Measurements from ENCODE around the gene CYP27B1.

The CYP27B1 gene, protein sequence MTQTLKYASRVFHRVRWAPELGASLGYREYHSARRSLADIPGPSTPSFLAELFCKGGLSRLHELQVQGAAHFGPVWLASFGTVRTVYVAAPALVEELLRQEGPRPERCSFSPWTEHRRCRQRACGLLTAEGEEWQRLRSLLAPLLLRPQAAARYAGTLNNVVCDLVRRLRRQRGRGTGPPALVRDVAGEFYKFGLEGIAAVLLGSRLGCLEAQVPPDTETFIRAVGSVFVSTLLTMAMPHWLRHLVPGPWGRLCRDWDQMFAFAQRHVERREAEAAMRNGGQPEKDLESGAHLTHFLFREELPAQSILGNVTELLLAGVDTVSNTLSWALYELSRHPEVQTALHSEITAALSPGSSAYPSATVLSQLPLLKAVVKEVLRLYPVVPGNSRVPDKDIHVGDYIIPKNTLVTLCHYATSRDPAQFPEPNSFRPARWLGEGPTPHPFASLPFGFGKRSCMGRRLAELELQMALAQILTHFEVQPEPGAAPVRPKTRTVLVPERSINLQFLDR

DNA sequence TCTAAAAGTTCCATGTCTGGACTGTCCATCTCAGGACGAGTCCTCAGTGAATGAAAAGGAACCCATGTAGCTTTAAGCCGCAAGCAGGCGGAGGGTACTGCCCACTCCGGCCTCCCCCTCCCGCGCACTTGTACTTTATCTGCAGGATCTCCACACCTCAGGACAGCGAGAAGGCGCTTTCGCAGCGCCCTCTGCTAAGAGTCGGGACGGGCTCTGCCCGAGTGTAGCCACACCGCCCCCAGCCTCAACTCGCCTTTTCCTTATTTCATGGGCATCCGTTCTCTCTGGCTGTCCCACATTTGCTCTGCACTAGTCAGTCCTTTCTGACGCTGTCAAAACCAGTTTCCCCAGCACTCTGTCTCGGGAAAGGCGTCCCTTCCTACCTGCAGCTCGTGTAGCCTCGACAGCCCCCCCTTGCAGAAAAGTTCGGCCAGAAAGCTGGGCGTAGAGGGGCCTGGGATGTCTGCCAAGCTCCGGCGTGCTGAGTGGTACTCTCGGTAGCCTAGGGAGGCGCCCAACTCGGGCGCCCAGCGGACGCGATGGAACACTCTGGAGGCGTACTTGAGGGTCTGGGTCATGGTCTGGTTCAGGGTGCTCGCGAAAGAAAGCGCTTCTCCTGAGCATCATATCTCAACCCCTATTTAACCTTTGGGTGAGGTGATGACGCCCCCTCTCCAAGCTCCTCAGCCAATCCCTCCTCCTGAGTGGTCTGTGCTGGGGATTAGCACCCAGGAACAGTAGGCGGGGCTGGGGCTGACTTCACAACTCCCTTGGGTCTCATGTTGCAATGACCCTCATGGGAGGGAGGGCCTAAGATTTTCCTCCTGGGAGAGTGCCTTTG, at the start of gene CYP27B1:
Gene CYP27B1 (minus strand): TSS at position 615 of the 841 bp plus-strand sequence. CDS start 37 bp downstream, at position 578.
- peak; percentile 37 for DNase-seq

DNA sequence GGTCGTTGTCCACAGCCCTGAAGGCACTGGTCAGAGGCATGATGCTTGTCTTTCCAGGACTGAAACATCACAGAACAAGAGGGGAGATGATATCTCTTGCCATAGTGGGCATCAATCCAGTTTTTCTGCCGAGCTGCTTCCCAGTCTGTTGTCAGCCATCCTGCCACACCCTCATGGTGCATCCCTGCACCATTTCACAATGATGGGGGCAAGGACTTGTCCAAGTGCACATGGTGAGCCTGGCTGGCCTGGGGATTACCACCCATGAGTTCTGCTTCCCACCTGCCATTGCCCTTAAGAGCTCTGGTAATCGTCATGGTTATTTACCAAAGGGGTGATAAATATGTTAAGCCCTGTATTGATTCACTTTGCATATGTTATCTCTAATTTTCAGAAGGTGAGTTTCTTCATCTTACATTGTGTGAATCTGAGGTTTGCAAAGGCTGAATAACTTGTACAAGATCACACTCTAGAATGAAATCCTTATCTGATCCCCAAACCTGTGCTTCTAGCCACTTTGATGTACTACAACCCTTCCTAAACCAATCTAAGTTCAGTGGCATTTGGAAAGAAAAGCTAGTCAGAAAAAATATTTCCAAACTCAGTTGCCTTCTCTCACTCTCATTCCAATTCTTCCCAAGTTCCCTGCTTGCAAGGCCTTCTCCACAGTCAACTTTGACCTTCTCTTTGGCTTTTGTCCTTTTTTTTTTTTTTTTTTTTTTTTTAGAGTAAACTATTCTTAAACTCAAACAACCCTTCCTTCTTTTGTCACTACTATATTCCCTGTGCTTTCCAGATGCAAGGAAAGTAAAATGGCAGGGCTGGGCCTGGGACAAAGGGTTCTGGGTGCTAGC, 49.4 kb upstream of the CYP27B1 start:
- DNase-seq, result no peak

DNA sequence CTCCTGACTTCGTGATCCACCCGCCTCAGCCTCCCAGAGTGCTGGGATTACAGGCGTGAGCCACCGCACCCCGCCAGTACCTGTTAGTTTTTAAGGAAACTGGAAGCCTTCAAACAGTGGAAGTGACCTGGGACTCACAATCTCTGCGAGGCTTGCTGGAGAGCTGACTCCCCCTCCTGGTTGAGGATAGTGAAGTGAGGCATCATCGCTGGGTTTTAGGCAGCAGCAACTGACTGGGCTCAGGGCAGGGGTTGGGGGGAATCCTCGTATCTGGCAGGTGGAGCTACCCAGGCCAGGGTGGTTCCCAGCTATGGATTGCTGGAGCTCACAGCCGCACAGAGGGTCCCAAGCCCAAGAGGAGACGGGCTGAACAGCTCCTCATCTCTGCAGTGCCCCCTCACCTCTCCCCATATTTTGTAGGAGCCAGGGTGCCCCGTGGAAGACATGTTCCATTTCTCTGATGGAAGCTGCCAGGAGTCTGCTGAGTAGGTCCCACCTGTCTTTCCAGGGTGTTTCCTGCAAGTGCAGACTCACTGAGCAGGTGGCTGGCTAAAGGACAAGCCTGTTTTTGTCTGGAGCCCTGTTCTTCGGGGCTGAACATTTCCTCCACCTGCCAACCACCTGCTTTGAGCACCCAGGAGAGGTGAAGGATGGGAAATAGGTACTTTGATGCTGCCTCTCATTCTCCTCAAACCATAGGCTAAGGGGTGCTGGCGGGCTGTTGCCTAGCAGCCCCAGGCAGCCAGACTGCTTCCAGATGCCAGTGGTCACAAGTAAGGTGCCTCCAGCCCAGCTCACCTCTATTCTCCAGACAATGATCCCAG, 48.5 kb upstream of the CYP27B1 start:
- DNase-seq, result no peak

DNA sequence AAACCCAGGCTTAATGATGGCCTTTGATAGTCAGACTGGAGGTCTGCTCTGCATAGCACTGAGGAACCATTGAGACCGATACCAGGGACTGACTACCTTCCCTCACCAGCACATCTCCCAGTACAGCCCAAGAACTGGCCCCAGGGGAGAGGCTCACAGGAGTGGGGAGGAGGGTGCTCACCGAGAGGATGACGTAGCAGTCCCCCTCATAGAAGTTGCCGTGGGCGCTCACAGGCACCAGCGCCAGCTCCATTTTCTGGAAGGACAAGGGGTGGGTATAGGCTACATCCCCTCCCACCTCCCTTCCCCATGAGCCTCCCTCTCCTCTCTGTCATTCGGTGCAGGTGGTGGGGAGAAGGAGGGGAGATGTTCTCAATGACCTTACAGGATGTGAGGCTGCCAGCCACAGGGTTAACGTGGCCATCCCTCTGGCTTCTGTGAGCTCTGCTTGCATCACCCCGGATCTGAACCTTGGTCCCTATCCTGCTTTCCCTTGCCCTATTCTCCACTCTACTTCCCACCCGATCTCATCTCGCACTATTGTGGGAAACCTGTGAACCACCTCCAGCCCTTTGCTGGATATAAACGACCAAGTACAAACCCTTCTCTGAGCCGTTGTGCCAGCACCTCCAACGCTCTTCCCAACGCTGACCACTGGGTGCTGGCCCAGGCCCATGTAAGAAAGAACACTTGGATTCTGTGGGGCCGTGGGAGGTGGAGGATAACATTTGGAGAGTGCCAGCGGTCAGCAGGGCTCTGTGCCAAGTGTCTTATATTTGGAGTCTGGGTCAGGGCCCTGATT, 47.3 kb upstream of the CYP27B1 start:
- DNase-seq, result no peak

DNA sequence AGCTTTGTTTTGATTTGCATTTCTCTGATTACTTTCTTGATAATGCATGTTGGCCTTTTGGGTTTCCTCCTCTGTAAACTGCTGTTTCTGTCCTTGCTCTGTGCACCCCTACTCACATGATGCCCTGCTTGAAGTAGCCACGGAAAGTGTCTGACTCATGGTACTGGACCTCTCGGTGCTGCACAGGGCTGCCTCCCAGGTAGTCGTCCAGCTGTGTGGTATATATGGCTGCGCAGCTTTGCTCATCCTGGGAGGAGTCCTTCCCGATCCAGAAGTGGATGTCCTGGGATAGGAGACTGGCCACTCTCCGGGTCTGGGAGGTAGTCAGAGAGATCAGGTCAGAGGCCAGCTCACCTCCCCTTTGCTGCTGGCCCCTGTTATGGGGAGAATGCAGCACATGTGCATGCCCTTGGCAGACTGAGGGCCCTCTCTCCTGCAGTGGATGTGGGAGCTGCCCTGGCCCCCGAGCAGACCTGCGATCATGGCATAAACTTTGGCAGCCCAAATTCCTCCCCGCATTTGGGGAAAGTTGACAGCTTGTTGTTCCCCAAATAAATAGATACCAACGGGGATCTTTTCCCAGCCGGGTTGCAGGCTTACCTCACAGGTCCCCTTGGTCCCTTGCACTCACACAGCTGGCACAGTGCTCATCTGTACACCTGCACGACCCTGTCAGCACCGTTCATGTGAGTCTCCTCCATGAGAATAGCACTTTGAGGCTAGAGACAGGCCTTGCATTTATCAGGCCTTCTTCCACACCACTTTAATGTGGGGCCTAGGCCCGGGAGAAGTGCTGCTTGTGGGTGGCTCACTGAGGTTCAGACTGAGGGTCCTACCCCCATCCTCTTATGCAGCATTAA, 46.5 kb upstream of the CYP27B1 start:
- no peak for DNase-seq

DNA sequence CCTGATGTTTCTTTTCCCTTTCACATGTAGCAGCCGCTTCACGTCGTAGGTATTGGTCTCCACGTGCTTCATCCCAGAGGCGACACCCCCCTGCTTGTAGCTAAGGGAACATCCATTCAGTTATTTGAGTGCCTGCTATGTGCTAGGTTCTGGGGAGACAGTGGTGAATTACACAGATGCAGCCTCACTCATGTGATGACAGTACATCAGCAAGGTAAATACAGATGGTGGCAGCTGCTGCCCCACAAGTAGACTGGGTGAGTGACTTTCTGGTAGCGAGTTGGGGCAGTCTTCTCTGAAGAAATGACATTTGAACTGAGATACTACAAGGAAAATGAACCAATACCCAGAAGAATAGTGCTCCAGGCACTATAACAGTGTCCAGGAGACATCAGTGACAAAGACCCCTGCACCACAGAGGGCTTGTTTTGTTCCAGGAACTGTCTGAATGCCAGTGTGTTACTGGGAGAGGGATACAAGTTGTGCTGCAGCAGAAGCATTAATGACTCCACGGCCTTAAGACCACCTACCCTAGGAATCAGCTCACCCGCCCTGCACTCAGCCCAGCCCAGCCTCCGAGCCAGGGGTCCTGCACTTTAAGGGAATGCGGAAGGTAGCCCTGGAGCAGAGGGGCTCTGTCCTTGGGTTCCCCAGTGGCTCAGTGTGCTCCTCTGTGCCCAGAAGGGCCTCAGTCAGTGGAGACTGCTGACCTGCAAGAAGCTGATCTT, 44.3 kb upstream of the CYP27B1 start:
- no peak for DNase-seq

DNA sequence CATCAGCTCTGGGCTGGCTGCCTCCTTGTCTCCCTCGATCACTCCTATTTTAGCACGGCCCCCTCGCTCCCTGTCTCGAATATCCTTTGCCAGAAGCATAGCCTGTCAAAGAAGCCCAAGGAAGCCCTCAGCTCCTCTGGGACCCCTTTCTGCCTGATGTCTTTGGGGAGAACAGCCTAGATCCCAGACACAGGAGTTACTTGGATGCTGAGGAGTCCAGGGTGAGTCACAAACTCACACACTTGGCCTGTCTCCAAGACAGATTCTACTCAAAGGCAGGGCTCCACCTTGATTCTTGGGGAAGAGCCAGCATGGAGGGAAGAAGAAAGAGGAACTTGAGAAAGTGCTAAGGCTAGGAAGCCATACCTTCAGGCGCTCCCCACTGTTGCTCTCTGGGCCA, 43.6 kb upstream of the CYP27B1 start:
- DNase-seq, result no peak

DNA sequence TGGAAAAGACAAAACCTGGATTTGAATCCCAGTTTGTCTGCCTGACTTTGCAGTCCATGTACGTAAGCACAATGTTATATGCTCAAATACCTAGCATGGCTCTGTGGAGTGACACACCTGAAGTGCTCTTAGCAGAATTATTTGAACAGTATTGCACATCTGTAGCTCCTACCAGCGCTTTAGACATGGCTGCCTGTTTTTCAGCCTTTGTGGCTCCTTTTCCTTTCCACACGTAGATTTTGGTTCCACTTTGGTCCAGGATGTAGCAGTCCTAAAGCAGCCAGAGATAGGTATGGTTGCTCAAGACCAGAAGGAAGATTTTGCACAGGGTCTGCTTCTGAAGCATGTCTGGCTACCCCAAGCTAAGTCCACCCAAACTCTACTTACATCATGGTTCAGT, 42.5 kb upstream of the CYP27B1 start:
- DNase-seq, result no peak

DNA sequence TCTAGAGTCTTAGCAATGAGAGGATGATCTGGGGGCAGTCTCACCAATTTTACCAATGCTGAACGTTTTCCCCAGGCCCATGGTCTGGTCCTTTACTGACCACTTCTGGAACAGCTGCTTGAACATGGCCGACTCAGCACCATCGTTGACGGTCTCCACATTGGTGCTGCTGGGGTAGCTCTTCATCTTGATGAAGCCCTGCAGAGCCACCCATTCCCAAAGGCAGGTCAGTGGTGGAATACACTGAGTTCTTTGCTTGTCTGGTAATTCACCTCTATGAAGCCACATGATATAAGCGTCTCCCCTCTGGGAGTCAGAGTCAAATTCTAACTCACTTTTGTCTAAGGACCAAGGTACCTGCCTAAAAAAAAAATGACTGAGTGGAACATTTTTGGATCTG, 41.5 kb upstream of the CYP27B1 start:
- DNase-seq, result no peak

DNA sequence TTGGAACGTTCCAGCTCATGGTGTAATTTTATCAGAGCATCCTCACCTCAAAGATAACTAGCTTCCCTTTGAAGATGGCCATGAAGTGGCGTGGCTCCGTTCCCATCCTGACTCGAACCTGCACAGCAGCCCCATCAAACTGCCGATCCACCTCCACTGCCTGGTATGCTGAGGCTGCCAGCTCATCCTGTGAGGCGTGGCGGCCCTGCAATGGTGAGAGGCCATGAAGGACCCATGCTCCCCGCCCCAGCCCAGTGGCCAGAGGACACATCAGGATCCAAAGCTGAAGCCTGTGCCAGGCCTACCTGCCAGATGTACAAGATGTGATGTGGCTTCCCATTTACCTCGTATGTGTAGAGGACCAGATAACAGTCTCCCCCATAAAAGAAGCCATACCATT, 40.4 kb upstream of the CYP27B1 start:
- no peak for DNase-seq

DNA sequence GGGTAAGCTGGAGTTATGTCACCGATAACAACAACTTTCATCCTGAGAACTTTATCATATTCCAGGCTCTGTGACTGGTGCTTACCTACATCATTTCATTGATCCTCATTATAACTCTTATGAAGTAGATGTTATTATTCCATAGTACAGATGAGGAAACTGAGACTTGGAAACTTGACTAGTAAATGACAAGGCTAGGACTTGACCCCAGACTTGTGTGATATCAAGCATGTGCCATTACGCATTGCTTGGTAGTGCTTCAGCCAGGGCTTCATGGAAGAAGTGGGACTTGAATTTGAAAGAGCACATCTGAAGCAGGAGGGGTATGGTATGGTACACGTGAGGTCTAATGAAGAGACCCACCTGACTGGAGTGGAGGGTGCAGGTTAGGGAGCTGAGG, 39.8 kb upstream of the CYP27B1 start:
- DNase-seq, result no peak

DNA sequence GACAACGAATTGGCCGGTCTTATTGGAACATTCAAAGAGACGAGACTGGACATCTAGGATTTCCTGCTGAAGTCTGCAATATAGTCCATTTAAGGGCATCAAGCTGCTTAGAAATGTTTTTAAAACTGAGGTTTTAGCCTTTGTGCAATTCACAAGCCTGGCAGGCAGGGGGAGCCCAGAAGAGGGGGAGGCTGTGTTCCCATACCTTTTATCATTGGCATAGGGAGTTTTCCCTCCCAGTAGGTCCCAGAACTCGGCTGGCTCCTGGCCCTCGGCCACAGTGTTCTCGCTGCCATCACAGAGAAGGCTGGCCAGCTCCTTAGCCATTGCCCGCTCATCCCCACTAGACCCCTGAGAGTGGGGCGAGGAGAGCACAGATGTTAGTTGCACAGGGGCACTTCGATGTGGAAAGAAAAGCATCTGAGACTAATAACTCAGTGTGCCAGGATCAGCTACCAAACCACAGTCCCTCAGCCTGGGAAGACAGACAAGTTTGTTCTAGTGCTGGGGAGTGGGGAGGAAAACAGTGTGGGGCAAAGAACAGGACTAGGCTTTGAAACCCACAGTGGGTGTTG, 36.5 kb upstream of the CYP27B1 start:
- DNase-seq, result peak; percentile 41

DNA sequence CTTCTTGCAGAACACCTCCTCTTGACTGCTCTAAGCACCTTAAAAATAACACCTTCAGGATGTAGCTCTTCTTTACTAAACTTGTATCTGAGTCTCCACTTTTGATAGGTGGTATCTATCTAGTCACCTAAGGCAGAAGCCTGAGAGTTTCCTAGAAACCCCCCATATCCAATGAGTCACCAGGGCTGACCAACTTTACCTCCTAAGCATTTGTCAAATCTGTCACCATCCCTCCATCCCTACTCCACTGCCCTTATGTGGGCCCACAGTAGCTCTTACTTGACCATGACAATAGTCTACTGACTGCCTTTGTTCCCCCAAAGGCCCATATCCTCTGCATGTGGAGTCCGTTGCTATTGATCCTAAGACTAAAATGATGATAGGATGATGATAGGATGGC, 35.7 kb upstream of the CYP27B1 start:
- no peak for DNase-seq

DNA sequence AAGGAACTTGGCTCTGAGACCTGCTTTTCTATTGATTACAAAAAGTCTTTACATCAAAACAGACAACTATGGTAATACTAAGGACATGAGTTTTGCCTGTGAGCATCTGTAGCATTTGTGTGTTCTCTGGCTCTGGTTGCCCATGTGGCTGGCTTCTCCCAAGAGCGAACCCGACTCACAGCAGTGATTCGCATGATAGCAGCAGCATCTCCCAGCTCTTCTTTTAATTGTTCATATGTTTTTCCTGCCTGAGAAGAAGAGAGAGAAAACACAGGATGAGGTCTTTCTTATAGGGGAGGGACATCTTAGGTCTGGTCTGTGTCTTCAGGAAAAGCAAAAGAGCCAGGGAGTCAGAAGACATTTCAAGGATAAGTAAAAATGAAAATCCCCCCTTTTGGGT, 34.1 kb upstream of the CYP27B1 start:
- DNase-seq, result no peak

DNA sequence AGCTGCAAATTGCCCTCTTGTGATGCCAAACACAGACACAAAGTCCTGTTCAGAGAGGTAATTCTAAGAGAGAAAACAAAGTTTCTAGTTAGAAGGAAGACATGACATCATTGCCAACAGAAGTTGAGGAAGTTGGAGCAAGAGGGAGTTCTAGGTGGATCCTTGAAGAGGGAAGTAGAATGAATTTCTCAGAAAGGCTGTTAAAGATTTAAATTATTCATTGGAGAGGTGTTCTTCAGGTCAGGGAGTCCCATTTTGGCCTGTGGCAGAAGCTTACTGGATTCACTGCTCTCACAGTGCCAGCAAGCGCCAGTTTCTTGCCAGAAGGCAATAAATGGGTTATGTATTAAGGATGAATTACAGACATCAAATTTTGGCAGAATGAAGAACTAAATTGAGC, 31.1 kb upstream of the CYP27B1 start:
- DNase-seq, result no peak

DNA sequence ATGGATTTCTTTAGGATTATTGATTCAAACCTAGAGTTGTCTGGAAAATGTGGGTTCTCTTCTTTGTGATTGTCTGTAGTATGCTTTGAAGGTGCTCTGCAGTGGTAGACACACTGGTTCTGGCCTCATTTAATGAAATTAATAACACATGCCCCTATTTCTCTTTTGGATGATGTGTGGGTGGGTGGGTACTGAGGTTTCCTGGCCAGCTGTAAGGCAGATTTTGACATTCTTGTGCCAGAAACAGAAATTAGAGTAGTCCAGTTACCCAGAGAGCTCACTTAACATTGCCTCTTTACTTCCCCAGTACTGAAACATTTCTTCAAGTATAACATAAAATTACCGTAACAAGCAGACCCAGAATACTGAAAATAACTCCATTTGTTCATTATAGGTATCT, 30.1 kb upstream of the CYP27B1 start:
- no peak for DNase-seq

DNA sequence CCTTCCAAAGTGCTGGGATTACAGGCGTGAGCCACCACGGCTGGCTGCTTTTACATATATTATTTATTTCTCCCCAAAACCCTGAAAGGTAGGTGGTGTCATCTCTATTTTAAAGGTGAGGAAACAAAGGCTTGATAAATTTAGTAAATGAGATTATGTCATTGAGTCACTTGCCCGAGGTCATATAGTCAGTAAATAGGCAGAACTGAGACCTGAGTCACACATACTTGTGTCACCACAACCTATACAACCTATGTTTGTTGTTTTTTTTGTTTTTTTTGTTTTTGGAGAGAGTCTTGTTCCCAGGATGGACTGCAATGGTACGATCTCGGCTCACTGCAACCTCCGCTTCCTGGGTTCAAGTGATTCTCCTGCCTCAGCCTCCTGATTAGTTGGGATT, 28.5 kb upstream of the CYP27B1 start:
- no peak for DNase-seq

DNA sequence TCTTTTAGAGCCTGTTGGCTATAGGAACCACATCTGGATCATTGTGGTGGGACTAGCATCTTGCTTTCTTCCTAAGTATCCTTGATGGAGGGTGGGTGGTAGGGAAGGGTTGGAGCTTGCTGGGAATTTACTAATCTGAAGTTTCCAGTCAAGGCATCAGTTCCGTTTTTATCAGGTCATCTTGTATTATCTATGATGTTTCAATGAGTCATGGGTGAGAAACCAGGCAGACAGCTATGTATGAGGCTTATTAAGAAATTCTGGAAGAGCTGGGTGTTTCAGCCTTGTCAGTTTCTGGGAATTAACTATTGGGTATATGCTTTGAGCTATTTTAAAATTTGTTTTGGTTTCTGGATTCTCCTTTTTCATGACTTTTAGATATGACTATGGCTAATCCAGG, 27.0 kb upstream of the CYP27B1 start:
- DNase-seq, result no peak

DNA sequence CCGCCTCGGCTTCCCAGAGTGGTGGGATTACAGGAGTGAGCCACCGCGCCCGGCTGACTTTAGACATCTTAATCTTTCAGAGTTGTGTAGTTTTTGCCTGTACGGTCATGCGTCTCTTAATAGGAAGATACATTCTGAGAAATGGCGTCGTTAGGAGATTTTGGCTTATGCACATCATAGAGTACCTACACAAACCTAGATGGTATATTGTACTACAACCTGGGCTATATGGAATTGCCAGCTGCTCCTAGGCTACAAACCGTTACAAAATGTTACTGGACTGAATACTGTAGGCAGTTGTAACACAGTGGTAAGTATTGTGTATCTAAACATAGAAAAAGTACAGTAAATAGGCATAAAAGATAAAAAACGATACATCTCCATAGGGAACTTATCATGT, 17.0 kb upstream of the CYP27B1 start:
- DNase-seq, result no peak

Measured in eye (tissue), 1 donor.